Eye (tissue), 1 donor: ENCODE data around the gene ANKS1A.
"Not testable (repeated sequence)": the region's sequence is repeated elsewhere in the genome, so short reads cannot be mapped to it uniquely, and the experiment has no call there.

ENCODE experiments used
- DNase-seq: peaks from one replicate; pipeline ENCODE4 v3.0.0-alpha.2; 2015

Gene ANKS1A

GRCh38 chr6:34961082-34961481 lies 72.0 kb downstream of the ANKS1A start:
- DNase-seq = no peak

DNA sequence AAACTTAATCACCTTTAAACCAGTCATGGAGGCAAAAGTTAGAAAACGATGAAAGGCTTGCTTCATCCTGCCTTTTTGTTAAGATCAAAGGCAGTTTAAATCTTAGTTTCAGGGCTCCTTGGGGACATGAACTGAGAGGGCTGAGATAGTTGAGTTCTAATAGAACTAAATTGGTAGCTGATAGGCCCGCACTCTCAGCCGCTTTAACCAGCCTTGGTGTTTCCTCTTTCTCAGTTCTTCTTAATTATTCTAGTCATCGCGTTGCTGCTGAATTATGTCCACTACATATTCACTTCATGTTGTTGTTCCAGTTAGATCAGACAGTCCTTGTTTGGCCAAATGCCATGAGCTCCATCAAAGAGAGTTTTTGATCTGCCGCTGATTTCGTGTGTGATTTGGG lies 72.5 kb downstream of the ANKS1A start:
- DNase-seq = no peak

DNA sequence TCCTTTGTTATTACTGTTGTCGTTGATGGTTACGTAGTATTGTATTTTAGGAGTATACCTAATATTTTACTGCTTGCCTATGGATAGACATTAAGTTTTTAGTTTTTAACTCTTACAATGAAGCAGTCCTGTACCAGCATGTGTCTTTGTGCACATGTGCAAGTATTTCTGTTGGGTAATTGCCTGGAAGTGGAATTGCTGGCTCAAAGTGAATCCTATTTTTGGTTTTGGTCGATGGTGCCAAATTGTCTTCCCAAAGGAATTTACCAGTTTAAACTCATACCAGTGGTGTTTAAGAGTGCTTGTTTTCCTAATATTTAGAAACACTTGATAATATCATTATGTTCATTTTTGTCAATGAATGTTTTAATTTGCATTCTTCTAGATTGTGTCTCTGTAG lies 75.5 kb downstream of the ANKS1A start:
- no peak for DNase-seq

DNA sequence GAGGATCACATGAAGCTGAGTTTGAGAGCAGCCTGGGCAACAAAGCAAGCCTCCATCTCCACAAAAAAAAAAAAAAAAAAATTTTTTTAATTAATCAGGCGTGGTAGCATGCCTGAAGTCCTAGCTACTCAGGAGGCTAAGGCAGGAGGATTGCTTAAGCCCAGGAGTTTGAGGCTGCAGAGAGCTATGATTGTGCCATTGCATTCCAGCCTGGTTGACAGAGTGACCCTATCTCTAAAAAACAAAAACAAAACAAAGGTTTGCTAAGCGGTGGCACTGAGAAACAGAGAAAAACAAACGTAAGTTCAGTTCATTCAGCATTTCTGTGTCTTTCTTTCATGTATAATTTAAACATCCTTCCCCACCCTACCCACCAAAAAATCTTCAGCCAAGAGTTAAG lies 78.4 kb downstream of the ANKS1A start:
- no peak for DNase-seq

DNA sequence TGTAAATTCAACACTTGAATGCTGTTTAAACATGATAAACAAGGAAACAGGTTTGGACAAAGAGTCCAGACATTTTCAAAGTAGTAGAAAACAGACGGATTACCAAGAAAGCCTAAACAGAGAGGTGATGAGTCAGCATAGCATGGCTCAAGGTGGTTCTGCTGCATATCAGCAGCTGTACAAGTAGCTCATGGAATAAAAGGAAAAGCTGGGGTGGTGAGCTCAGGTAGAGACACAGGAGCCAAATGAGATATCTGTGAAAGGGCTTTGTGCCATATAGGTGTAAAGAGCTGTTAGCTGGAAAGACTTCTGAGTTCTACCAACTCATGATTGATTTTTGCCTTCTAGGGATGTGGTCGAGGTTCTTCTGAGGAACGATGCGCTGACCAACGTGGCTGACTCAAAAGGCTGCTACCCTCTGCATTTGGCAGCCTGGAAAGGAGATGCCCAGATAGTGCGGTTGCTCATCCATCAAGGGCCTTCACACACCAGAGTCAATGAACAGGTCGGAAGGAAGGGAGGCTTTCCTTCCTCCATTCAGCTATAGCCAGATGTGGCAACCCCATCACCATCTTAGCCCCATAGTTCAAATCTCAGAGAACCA lies 80.7 kb downstream of the ANKS1A start:
- DNase-seq = no peak

- no peak for DNase-seq
Measured at GRCh38 chr6:34970488-34970887, 81.4 kb downstream of the ANKS1A start.

DNA sequence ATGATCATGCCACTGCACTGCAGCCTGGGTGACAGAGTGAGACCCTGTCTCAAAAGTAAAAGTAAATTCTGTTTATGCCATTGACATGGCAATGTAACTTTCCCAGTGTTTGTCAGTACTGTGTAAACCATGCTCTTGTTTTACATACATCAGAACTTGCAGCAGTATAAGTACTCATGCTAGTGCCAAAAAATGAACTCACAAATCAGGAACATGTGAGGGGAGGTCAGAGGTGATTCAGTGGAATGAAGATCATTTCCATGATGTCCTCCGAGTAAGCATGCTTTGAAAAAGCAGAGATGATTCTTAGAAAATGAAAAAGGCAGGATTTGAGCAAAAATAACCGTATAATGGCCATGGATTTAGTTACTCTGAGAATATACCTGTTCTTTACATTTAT lies 81.9 kb downstream of the ANKS1A start:
- DNase-seq = peak; percentile 69

GRCh38 chr6:34973547-34974248 lies 84.6 kb downstream of the ANKS1A start:
- DNase-seq = no peak

DNA sequence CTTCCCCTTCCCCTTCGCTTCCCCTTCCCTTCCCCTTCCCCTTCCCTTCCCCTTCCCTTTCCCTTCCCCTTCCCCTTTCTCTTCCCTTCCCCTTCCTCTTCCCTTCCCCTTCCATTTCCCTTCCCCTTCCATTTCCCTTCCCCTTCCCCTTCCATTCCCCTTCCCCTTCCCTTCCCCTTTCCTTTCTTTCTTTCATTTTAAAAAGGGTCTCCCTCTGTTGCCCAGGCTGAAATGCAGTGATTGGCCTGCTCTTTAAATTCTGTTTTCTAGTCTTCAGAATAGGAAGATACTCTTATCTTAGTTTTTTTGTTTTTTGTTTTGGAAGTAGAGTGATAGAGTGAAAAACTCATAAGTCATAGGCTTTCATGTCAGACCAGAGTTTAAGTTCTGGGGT lies 85.2 kb downstream of the ANKS1A start:
- no peak for DNase-seq

DNA sequence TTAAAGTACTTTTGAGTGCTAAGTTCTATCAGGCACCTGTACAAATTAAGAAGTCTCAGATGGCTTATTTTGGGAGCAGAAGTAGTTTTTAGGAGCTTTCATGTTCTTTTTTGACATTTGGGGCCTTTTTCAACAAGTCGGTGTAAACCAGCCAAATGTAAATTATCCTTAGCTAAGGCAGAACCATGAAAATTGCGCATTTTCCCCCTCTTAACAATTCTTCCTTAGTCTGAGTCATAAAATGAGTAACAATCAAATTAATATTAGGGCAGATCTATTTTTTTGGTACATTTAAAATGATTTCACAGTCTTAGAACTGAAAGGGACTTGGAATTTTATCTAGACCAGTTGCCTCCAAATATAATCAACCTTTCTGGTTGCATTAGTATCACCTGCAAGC lies 87.2 kb downstream of the ANKS1A start:
- no peak for DNase-seq

DNA sequence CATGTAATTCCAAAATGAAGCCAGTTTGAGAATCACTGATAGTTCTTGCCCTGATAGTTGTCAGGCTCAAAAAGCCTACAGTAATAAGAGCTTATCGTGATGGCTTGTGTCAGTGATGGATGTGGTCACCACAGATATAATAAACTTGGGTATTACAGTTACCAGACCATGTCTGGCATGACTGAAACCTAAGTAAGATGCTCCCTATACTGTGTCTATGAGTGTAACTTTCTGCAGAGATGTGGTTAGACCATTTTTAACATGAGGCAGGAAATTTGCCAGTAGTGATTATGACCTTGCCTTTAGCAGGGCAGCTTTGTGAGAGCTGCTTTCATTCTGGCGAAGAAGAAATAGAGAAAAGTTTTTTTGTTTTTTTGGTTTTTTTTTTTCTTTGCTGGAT lies 90.2 kb downstream of the ANKS1A start:
- no peak for DNase-seq

- DNase-seq = no peak
Measured at GRCh38 chr6:34979994-34980393, 90.9 kb downstream of the ANKS1A start.

- DNase-seq = no peak
Measured at GRCh38 chr6:34981366-34981765, 92.3 kb downstream of the ANKS1A start.

- no peak for DNase-seq
Measured at GRCh38 chr6:34981951-34982350, 92.9 kb downstream of the ANKS1A start.

- DNase-seq = no peak
Measured at GRCh38 chr6:34982424-34982852, 93.4 kb downstream of the ANKS1A start.

GRCh38 chr6:34984416-34984815 lies 95.4 kb downstream of the ANKS1A start:
- no peak for DNase-seq

DNA sequence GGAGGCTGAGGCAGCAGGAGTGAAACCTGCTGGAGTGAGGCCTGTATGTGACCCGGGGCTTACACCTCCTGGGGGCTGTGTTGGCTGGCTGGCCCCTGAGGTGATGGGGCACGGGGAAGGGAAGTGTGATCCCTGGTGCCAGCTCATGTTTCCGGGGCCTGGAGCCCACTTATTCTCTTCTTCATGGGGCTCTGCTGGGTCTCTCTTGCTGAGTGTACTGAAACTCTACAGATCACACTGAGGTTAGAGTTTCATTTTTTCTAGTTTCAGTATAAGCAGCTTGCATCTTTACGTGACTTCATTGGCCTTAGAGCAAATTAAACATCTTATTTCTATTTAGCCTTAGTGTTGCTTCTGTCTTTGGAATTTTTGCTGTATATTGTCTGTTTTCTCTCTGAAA lies 96.2 kb downstream of the ANKS1A start:
- DNase-seq = no peak

DNA sequence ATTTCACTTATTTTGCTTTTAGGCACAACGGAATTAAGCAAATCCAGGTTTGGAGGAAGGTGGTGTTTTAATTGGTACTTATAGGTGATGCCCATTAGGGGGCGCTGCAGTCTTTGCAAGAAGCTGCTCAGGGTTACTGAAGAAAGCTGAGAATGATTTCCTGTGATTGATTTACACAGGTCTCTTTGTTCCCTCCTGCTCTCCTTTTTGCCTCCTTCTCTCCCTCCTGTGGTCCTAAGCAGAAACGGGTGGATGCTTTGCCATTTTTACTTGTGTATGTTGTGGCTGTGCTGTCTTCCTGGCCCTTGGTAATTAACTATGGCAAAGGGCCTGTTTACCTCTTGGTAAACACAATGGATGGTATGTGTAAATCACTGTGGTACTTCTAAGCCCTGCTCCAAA lies 97.8 kb downstream of the ANKS1A start:
- peak; percentile 94 for DNase-seq

- no peak for DNase-seq
Measured at GRCh38 chr6:34987506-34987905, 98.5 kb downstream of the ANKS1A start.

DNA sequence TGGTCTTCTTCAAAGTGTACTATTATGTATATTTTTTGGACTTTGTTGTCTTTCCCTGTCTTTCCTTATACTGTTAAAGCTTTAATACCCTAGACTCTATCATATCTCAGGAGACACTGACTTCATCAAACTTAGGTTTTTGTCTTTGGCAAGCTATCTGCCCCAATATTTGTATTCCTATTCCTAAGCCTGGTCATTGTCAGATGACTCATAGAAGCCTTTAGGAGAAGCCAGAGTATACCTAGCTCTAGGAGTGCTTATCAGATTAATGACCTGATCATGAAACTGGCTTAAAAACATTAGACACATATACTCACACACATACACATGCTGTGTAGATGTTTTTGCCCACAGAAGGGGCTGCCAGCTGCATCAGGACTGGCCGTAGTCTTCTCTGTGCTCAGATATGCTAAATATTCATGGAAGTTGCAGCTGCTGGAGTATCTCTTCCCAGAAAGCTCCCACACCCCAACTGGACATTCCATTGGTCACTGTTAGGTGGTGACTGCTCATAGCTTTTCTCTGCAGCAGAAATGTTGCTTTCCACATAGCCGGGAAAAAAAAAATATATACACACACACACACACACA lies 102.0 kb downstream of the ANKS1A start:
- no peak for DNase-seq

GRCh38 chr6:34992376-34992775 lies 103.3 kb downstream of the ANKS1A start:
- no peak for DNase-seq

DNA sequence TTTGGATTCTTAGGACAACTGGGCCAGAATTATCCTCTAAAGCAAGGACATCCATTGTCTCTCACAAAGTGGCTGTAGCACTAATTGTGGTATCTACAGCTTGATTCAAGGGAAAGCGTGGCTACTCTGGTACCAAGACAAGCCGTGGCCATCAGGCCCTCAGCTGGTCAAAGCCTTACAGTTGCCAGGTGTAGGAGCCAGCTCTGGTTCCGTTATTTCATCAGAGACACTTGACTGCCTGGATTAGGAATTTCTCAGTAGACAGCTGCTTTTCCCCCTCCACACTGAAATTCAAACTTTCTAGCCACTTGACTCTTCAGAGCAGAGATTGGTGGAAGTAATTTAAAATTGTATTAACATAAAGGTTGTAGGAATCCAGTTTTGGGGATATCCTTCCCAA lies 104.2 kb downstream of the ANKS1A start:
- DNase-seq = no peak

DNA sequence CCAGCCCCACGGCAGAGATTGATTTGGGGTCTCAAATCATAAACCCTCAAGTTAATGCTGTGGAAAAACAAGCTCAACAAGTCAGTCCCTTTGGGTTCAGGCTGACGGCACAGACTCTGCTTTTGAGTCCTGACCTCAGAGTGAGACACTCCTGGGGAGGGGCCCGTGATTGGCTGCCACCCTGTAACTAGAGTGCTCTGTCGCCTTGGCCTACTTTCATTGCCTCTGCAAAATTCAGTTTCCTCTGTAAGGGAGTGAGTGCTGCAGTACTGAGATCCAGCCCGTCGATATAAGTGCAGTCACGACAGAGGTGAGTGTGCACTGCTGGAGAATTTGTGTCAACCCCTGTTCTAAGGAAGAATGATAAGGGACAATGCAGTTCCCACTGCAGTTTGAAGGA lies 105.6 kb downstream of the ANKS1A start:
- DNase-seq = no peak

DNA sequence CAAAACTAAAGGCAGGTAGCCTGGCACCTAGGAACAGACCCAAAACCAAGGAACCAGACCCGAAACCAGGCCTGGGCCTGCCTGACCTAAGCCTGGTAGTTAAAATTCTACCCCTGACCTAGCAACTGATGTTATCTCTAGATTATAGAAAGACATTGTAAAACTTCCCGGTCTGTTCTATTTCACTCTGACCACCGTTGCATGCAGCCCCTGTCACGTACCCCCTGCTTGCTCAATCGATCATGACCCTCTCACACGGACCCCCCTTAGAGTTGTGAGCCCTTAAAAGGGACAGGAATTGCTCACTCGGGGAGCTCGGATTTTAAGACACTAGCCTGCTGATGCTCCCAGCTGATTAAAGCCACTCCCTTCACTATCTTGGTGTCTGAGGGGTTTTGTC lies 109.4 kb downstream of the ANKS1A start:
- not testable (repeated sequence) for DNase-seq

GRCh38 chr6:34999153-34999552 lies 110.1 kb downstream of the ANKS1A start:
- DNase-seq = not testable (repeated sequence)
